ENCODE results near the gene SLC5A6. TPM values are rescaled to one million over a fixed set of nuclear protein-coding genes. Genes with fewer than 3 reads are reported as not detected.
"Not testable (repeated sequence)": the region's sequence is repeated elsewhere in the genome, so short reads cannot be mapped to it uniquely, and the experiment has no call there.

The SLC5A6 gene
- polyA plus RNA-seq, 4 donors, result 29.6 to 48.6 (median 39.4) TPM

GRCh38 chr2:27208486-27209050 lies 3.5 kb downstream of the SLC5A6 start:
- DNase-seq (ENCODE audit: low read depth in 4 of 4, low spot score in 2 of 4), result no peak

- DNase-seq (ENCODE audit: low read depth in 4 of 4, low spot score in 2 of 4), result no peak
Observed at GRCh38 chr2:27206346-27206745, 5.7 kb downstream of the SLC5A6 start.

GRCh38 chr2:27205206-27205605 lies 6.9 kb downstream of the SLC5A6 start:
- DNase-seq (ENCODE audit: low read depth in 4 of 4, low spot score in 2 of 4), result no peak

GRCh38 chr2:27204566-27204965 lies 7.5 kb downstream of the SLC5A6 start:
- no peak for DNase-seq (ENCODE audit: low read depth in 4 of 4, low spot score in 2 of 4)

- no peak for DNase-seq (ENCODE audit: low read depth in 4 of 4, low spot score in 2 of 4)
Observed at GRCh38 chr2:27203741-27204140, 8.3 kb downstream of the SLC5A6 start.

- DNase-seq (ENCODE audit: low read depth in 4 of 4, low spot score in 2 of 4), result no peak
Observed at GRCh38 chr2:27202854-27203253, 9.2 kb downstream of the SLC5A6 start.

GRCh38 chr2:27201675-27202074 lies 10.4 kb downstream of the SLC5A6 start:
- no peak for DNase-seq (ENCODE audit: low read depth in 4 of 4, low spot score in 2 of 4)

- DNase-seq (ENCODE audit: low read depth in 4 of 4, low spot score in 2 of 4), result no peak
Observed at GRCh38 chr2:27199241-27199640, 12.8 kb downstream of the SLC5A6 start.

- no peak for DNase-seq (ENCODE audit: low read depth in 4 of 4, low spot score in 2 of 4)
Observed at GRCh38 chr2:27198627-27199026, 13.4 kb downstream of the SLC5A6 start.

GRCh38 chr2:27198068-27198467 lies 14.0 kb downstream of the SLC5A6 start:
- DNase-seq (ENCODE audit: low read depth in 4 of 4, low spot score in 2 of 4), result not testable (repeated sequence)

GRCh38 chr2:27195799-27196198 lies 16.3 kb downstream of the SLC5A6 start:
- not testable (repeated sequence) for DNase-seq (ENCODE audit: low read depth in 4 of 4, low spot score in 2 of 4)

GRCh38 chr2:27194538-27195354 lies 17.3 kb downstream of the SLC5A6 start:
- DNase-seq (ENCODE audit: low read depth in 4 of 4, low spot score in 2 of 4), result no peak

GRCh38 chr2:27191070-27191829 lies 20.8 kb downstream of the SLC5A6 start:
- peak in 2 of 4 donors; percentile 28 to 54 for DNase-seq (ENCODE audit: low read depth in 4 of 4, low spot score in 2 of 4)

- no peak for DNase-seq (ENCODE audit: low read depth in 4 of 4, low spot score in 2 of 4)
Observed at GRCh38 chr2:27189989-27190388, 22.1 kb downstream of the SLC5A6 start.

- DNase-seq (ENCODE audit: low read depth in 4 of 4, low spot score in 2 of 4), result no peak
Observed at GRCh38 chr2:27186613-27187345, 25.3 kb downstream of the SLC5A6 start.

- DNase-seq (ENCODE audit: low read depth in 4 of 4, low spot score in 2 of 4), result no peak
Observed at GRCh38 chr2:27185331-27186026, 26.6 kb downstream of the SLC5A6 start.

GRCh38 chr2:27184115-27184514 lies 28.0 kb downstream of the SLC5A6 start:
- DNase-seq (ENCODE audit: low read depth in 4 of 4, low spot score in 2 of 4), result no peak

GRCh38 chr2:27182346-27182745 lies 29.7 kb downstream of the SLC5A6 start:
- no peak for DNase-seq (ENCODE audit: low read depth in 4 of 4, low spot score in 2 of 4)

- DNase-seq (ENCODE audit: low read depth in 4 of 4, low spot score in 2 of 4), result no peak
Observed at GRCh38 chr2:27179344-27180000, 32.6 kb downstream of the SLC5A6 start.

GRCh38 chr2:27178469-27178868 lies 33.6 kb downstream of the SLC5A6 start:
- DNase-seq (ENCODE audit: low read depth in 4 of 4, low spot score in 2 of 4), result no peak
